Activated CD4-positive, alpha-beta memory T cell treated with anti-CD3 and anti-CD28 coated beads, Interleukin-2, amount 10 ng/mL, durations not matched to agents 7 days and 5 days (primary cell): ENCODE data around the gene FMN2. TPM values are rescaled to one million over a fixed set of nuclear protein-coding genes. Genes with fewer than 3 reads are reported as not detected.

ENCODE experiments used
- CTCF ChIA-PET: fragments of 350-600 bp; sonication (Branson Sonifier 250); formaldehyde crosslinking; loops from one replicate; lab custom pipeline; 2021; ENCODE audit warnings: antibody characterized with exemption, inconsistent platforms; lab: Charles Lee
- POLR2A ChIA-PET: fragments of 350-600 bp; sonication (Branson Sonifier 250); formaldehyde crosslinking; loops from one replicate; lab custom pipeline; 2021; ENCODE audit warnings: antibody characterized with exemption; lab: Charles Lee
- DNase-seq: peaks from one replicate; pipeline ENCODE4 v3.0.0-alpha.2; 2020
- H3K27ac Mint-ChIP-seq: one replicate; pipeline ENCODE4 v1.8.0; 2021; ENCODE audit warnings: mild to moderate bottlenecking, mixed read lengths
- H3K27me3 Mint-ChIP-seq: one replicate; pipeline ENCODE4 v1.8.0; 2021; ENCODE audit warnings: mixed read lengths
- H3K36me3 Mint-ChIP-seq: one replicate; pipeline ENCODE4 v1.8.0; 2021; ENCODE audit warnings: low read depth, mixed read lengths
- H3K4me1 Mint-ChIP-seq: one replicate; pipeline ENCODE4 v1.8.0; 2021; ENCODE audit warnings: mixed read lengths
- H3K4me3 Mint-ChIP-seq: one replicate; pipeline ENCODE4 v1.8.0; 2021; ENCODE audit warnings: mild to moderate bottlenecking, mixed read lengths
- H3K9me3 Mint-ChIP-seq: one replicate; pipeline ENCODE4 v1.8.0; 2021; ENCODE audit warnings: mixed read lengths
- total RNA-seq, 2 experiments: library from RNA; stranded (reverse); gene quantifications; one replicate each; pipeline ENCODE4 v1.2.3, GENCODE V29; 2021

Gene FMN2
- not detected for total RNA-seq

DNA sequence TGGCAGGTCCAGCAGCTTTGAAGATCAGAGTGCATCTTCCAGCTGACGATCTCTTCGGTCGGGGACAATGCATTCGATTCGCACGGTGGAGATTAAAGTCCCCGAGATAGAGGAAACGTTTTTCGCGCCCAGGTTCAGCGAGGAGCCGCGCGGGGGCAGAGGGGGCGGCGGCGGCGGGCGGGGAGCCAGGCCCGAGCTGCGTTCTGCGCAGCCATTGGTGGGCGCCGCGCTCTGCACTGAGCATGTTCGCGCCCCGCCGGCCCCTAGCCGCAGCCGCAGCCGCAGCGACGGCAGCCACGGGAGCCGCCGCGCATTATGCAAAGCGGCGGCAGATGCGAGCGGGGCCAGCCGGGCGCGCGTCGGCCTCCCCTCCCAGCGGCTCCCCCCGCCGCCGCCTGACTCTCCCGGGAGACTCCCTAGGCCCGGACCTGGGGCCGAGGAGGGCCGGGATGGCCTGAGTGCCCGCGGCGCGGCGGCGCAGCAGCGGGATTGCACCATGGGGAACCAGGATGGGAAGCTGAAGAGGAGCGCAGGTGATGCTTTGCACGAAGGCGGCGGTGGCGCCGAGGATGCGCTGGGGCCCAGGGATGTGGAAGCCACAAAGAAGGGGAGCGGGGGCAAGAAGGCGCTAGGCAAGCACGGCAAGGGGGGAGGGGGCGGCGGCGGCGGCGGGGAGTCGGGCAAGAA is at the start of gene FMN2:
TSS of gene FMN2 (plus strand) at position 270 of the 687 bp plus-strand sequence. CDS start at position 497, 227 bp downstream.
- H3K27me3 Mint-ChIP-seq = peaks cover 35% of the 10 kb centered on the region
- H3K4me1 Mint-ChIP-seq = peaks cover 4% of the 10 kb centered on the region
- ChIA-PET CTCF (no interaction called here), POLR2A (no interaction called here)
- H3K36me3 Mint-ChIP-seq = no peaks in the 10 kb centered on the region
- no peak within 1 kb of the TSS for H3K27ac Mint-ChIP-seq
- no peak within 1 kb of the TSS for H3K4me3 Mint-ChIP-seq
- H3K9me3 Mint-ChIP-seq = no peaks in the 10 kb centered on the region
- no peak for DNase-seq

DNA sequence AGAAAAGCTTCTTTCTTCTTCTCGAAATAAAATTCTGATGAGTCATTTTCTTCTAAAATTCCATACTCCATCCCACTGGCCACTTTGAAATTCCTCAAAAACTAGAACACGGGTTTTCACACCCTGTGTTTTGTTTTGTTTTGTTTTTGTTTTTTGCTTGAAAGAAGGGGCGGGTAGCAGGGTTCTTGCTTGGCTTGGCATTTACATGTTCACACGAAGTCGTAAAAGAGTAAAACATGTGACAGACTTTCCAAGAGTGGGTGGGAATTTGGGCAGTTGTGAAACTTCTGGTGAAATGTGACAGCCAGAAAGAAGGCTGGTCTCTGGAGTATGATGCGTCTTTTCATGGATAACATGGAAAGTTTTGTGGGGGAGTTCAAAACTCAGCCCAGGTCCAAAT is 47.1 kb upstream of the FMN2 start:
- H3K9me3 Mint-ChIP-seq = no peaks in the 10 kb centered on the region
- no peaks in the 10 kb centered on the region for H3K36me3 Mint-ChIP-seq
- no peak overlapping the region for H3K27ac Mint-ChIP-seq
- no peak for DNase-seq
- H3K4me1 Mint-ChIP-seq = no peaks in the 10 kb centered on the region
- ChIA-PET POLR2A (no interaction called here), CTCF (no interaction called here)
- no peak overlapping the region for H3K4me3 Mint-ChIP-seq
- no peaks in the 10 kb centered on the region for H3K27me3 Mint-ChIP-seq

DNA sequence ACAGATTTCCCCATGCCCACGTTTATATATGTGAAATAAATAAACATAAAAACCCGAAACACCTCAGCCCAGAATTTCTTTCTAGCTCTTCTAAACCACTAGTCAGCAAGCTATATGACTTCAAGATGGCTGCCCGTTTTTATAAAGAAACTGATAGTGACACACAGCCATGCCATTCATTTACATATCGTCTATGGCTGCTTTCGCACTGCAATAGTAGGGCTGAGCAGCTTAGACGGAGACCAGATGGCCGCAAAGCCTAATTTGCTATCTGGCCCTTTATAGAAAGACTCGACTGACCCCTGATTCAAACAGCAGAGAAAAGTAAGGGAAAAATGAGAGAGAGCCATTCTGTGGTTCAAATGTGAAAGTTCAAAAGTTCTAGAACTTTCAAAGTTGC is 45.7 kb upstream of the FMN2 start:
- H3K9me3 Mint-ChIP-seq = no peaks in the 10 kb centered on the region
- no peaks in the 10 kb centered on the region for H3K4me1 Mint-ChIP-seq
- POLR2A ChIA-PET = no interaction called here
- no peak overlapping the region for H3K27ac Mint-ChIP-seq
- H3K27me3 Mint-ChIP-seq = no peaks in the 10 kb centered on the region
- H3K4me3 Mint-ChIP-seq = no peak overlapping the region
- CTCF ChIA-PET = no interaction called here
- no peaks in the 10 kb centered on the region for H3K36me3 Mint-ChIP-seq
- no peak for DNase-seq

DNA sequence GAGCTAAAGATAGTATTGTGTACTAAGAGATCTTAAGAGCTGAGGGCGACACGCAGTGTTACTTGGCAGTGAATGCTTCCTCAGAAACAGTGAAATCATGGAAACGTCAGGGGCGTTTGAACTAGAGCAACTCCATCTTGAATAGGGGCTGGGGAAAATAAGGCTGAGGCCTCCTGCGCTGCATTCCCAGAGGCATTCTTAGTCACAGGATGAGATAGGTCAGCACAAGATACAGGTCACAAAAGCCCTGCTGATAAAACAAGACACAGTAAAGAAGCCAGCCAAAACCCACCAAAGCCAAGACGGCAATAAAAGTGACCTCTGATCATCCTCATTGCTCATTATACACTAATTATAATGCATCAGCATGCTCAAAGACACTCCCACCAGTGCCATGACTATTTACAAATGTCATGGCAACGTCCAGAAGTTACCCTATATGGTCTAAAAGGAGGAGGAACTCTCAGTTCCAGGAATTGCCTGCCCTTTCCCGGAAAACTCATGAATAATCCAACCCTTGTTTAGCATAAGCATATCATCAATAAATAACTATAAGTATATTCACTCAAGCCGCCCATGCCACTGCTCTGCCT is 37.5 kb upstream of the FMN2 start:
- ChIA-PET POLR2A (no interaction called here), CTCF (no interaction called here)
- H3K4me1 Mint-ChIP-seq = no peaks in the 10 kb centered on the region
- no peaks in the 10 kb centered on the region for H3K27me3 Mint-ChIP-seq
- H3K27ac Mint-ChIP-seq = no peak overlapping the region
- no peaks in the 10 kb centered on the region for H3K36me3 Mint-ChIP-seq
- H3K4me3 Mint-ChIP-seq = no peak overlapping the region
- H3K9me3 Mint-ChIP-seq = no peaks in the 10 kb centered on the region
- no peak for DNase-seq

DNA sequence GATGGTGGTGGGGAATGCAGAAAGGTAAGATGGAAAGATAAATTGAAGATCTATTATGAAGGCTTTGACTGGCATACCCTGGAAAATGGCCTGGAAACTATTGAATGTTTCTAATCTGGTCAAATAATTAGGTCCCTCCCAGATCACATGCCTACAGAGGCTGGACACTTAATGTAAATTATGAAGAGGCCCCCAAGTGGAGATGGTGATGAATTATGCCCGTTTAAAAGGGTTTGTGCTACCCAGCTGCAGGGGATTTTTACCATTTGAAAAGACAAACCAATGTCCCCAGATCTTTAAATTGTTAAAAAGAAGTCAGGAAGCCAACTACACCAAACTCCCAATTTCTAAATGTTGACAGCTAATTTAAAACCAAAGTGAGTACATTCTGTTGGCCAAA is 35.7 kb upstream of the FMN2 start:
- no peak overlapping the region for H3K27ac Mint-ChIP-seq
- H3K4me1 Mint-ChIP-seq = no peaks in the 10 kb centered on the region
- DNase-seq = no peak
- POLR2A ChIA-PET = no interaction called here
- no peak overlapping the region for H3K4me3 Mint-ChIP-seq
- H3K36me3 Mint-ChIP-seq = no peaks in the 10 kb centered on the region
- CTCF ChIA-PET = no interaction called here
- no peaks in the 10 kb centered on the region for H3K9me3 Mint-ChIP-seq
- H3K27me3 Mint-ChIP-seq = no peaks in the 10 kb centered on the region

GRCh38 chr1:240056350-240056749 is 35.3 kb upstream of the FMN2 start:
- H3K4me1 Mint-ChIP-seq = no peaks in the 10 kb centered on the region
- CTCF ChIA-PET = no interaction called here
- no peaks in the 10 kb centered on the region for H3K9me3 Mint-ChIP-seq

DNA sequence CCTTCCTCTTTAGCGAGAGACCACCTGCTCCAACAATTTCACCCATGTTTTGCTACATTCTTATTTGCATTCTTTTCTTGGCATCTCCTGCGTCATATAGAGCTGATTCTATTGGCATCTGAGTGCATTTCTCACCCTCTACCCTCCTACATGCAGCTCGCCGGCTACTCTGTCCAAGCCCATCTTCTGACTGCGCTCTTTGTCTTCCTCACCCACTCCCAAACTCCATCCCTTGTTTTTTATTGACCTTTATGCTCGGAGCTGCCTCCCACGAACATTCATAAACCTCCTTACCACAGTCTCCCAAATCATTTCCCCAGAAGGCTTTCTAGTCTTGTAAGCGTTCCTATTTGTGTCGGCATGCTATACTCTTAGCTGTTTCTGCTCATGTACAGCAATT is 33.6 kb upstream of the FMN2 start:
- Mint-ChIP-seq H3K9me3 (no peaks in the 10 kb centered on the region), H3K27me3 (no peaks in the 10 kb centered on the region), H3K4me3 (no peak overlapping the region), H3K27ac (no peak overlapping the region), H3K4me1 (no peaks in the 10 kb centered on the region), H3K36me3 (no peaks in the 10 kb centered on the region)
- ChIA-PET CTCF (no interaction called here), POLR2A (no interaction called here)
- no peak for DNase-seq

More at GRCh38 chr1:240056350-240056749, 35.3 kb upstream of the FMN2 start:
- Mint-ChIP-seq H3K27me3 (no peaks in the 10 kb centered on the region), H3K4me3 (no peak overlapping the region), H3K27ac (no peak overlapping the region), H3K36me3 (no peaks in the 10 kb centered on the region)
- no peak for DNase-seq
- POLR2A ChIA-PET = no interaction called here

- ChIA-PET POLR2A (no interaction called here), CTCF (no interaction called here)
- no peaks in the 10 kb centered on the region for H3K36me3 Mint-ChIP-seq
- peaks cover 2% of the 10 kb centered on the region for H3K9me3 Mint-ChIP-seq
- H3K27me3 Mint-ChIP-seq = no peaks in the 10 kb centered on the region
- no peak overlapping the region for H3K4me3 Mint-ChIP-seq
- DNase-seq = no peak
- no peaks in the 10 kb centered on the region for H3K4me1 Mint-ChIP-seq
- H3K27ac Mint-ChIP-seq = no peak overlapping the region
These were observed 22.7 kb upstream of the FMN2 start for GRCh38 chr1:240068961-240069360.

DNA sequence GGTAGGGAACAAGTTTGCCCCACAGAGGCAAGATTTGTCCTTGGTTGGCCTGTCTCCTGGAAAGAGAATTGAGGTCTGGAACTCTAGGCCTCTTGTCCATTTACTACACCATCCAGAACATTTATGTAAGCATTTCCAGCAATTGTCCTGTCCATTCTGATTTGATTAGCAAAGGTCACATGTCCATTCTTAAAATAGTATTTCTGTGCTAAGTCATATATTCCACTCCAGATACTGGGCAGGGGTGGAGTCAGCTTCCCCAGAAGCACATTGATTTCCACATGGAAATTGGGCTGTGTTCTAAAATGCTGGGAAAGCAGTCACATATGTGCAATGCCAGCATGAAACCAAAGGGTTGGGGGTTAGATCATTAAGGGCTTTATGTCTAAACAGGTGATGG is 21.5 kb upstream of the FMN2 start:
- Mint-ChIP-seq H3K36me3 (no peaks in the 10 kb centered on the region), H3K4me1 (no peaks in the 10 kb centered on the region), H3K27ac (no peak overlapping the region), H3K27me3 (no peaks in the 10 kb centered on the region), H3K9me3 (peaks cover 2% of the 10 kb centered on the region), H3K4me3 (no peak overlapping the region)
- POLR2A ChIA-PET = no interaction called here
- CTCF ChIA-PET = no interaction called here
- DNase-seq = no peak

DNA sequence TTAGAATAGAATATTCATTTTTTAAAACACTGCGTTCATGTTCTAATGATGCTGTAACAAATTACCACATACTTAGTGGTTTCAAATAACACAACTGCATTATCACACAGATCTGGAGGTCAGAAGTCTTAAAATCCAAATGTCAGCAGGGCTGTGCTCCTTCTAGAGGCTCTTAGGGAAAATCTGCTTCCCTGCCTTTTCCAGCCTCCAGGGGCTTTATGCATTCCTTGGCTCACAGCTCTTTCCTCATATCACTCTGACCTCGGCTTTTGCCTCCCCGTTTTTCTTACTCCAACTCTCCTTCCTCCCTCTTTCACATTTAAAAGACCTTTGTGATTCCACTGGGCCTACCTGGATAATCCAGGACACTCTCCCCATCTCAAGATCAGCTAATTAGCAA is 18.6 kb upstream of the FMN2 start:
- no peak for DNase-seq
- Mint-ChIP-seq H3K36me3 (no peaks in the 10 kb centered on the region), H3K27ac (no peak overlapping the region), H3K4me3 (no peak overlapping the region), H3K4me1 (no peaks in the 10 kb centered on the region), H3K9me3 (peaks cover 2% of the 10 kb centered on the region), H3K27me3 (no peaks in the 10 kb centered on the region)
- CTCF ChIA-PET = no interaction called here
- POLR2A ChIA-PET = no interaction called here

GRCh38 chr1:240074422-240074821 is 17.3 kb upstream of the FMN2 start:
- Mint-ChIP-seq H3K27ac (no peak overlapping the region), H3K9me3 (peaks cover 2% of the 10 kb centered on the region), H3K4me1 (no peaks in the 10 kb centered on the region), H3K36me3 (no peaks in the 10 kb centered on the region), H3K4me3 (no peak overlapping the region), H3K27me3 (no peaks in the 10 kb centered on the region)
- POLR2A ChIA-PET = no interaction called here
- no peak for DNase-seq
- CTCF ChIA-PET = no interaction called here

DNA sequence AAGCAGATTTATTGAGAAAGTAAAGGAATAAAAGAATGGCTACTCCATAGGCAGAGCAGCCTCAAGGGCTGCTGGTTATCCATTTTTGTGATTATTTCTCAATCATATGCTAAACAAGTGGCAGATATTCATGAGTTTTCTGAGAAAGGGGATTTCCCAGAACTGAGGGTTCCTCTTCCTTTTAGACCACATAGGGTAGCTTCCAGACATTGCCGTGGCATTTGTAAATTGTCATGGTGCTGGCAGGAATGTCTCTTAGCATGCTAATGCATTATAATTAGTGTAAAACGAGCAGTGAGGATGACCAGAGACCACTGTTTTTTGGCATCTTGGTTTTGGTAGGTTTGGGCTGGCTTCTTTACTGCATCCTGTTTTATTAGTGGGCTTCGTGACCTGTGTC is 16.8 kb upstream of the FMN2 start:
- CTCF ChIA-PET = no interaction called here
- no peak overlapping the region for H3K4me3 Mint-ChIP-seq

DNA sequence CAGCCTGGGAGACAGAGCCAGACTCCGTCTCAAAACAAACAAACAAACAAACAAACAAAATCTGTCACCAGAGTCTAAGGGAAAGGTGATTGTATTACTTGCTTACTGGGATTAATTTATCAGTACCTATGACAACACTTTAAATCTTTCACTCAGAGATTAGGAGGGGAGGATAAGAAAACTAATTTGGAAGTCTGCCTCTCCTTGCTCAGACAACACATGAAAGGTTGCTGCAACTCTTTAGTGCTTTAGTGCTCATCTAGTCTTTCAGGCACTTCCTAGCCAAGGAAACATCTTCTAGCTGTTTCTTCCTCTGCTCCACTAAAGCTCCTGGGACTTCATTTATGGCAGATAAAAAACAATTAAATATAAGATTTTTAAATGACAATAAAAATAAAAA is 7.3 kb upstream of the FMN2 start:
- Mint-ChIP-seq H3K27me3 (peaks cover 2% of the 10 kb centered on the region), H3K9me3 (no peaks in the 10 kb centered on the region), H3K4me1 (no peaks in the 10 kb centered on the region), H3K36me3 (no peaks in the 10 kb centered on the region), H3K4me3 (no peak overlapping the region), H3K27ac (no peak overlapping the region)
- POLR2A ChIA-PET = no interaction called here
- CTCF ChIA-PET = no interaction called here
- no peak for DNase-seq

More for the DNA sequence above, 16.8 kb upstream of the FMN2 start:
- no peak for DNase-seq
- H3K4me1 Mint-ChIP-seq = no peaks in the 10 kb centered on the region
- H3K36me3 Mint-ChIP-seq = no peaks in the 10 kb centered on the region
- POLR2A ChIA-PET = no interaction called here
- H3K27ac Mint-ChIP-seq = no peak overlapping the region
- H3K27me3 Mint-ChIP-seq = no peaks in the 10 kb centered on the region
- peaks cover 2% of the 10 kb centered on the region for H3K9me3 Mint-ChIP-seq

- POLR2A ChIA-PET = no interaction called here
- H3K36me3 Mint-ChIP-seq = no peaks in the 10 kb centered on the region
- no peak for DNase-seq
- CTCF ChIA-PET = no interaction called here
- no peak overlapping the region for H3K27ac Mint-ChIP-seq
- peaks cover 5% of the 10 kb centered on the region for H3K27me3 Mint-ChIP-seq
- no peaks in the 10 kb centered on the region for H3K4me1 Mint-ChIP-seq
- no peak overlapping the region for H3K4me3 Mint-ChIP-seq
- no peaks in the 10 kb centered on the region for H3K9me3 Mint-ChIP-seq
These were observed 6.9 kb upstream of the FMN2 start for GRCh38 chr1:240084749-240085148.
